A673 (cell line): ENCODE results near the gene NPHS2.

ENCODE experiments used
- EZH2 ChIP-seq: fragments of 200-600 bp; sonication (generic); IDR thresholded peaks from 2 replicates; pipeline ENCODE4 v1.6.1; 2017; ENCODE audit warnings: borderline replicate concordance, low read depth, mild to moderate bottlenecking, mixed read lengths, antibody characterized with exemption, low read length; ENCODE audit not compliant: poor library complexity, severe bottlenecking
- TF ChIP-seq, protein P1 (sequence below): fragments of 300-800, 200-600 bp; sonication (generic); conservative IDR thresholded peaks from 2 replicates; pipeline ENCODE4 v1.5.1; 2017; ENCODE audit warnings: low read depth, mild to moderate bottlenecking, antibody characterized with exemption, low read length, moderate library complexity, mixed read lengths

DNA sequence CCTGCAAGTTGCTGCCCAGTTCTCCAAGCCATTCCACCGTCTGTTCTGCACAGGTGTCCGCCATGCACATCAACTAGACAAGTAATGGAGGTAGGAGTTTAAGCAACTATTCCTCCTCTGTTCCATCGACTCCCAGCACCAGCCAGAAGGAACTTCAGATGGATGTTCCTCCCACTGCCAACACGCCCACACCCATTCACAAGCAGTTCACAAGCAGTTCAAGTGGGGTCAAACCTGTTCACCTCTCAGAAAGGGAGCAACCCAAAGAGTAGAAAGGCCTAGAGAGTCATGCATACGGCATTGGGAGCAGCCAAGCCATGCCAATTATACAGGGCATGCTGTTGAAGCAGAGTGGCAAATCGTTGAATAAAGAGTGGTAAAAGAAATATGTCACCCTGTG, 11.6 kb upstream of the NPHS2 start:
- TF ChIP-seq, protein P1, sequence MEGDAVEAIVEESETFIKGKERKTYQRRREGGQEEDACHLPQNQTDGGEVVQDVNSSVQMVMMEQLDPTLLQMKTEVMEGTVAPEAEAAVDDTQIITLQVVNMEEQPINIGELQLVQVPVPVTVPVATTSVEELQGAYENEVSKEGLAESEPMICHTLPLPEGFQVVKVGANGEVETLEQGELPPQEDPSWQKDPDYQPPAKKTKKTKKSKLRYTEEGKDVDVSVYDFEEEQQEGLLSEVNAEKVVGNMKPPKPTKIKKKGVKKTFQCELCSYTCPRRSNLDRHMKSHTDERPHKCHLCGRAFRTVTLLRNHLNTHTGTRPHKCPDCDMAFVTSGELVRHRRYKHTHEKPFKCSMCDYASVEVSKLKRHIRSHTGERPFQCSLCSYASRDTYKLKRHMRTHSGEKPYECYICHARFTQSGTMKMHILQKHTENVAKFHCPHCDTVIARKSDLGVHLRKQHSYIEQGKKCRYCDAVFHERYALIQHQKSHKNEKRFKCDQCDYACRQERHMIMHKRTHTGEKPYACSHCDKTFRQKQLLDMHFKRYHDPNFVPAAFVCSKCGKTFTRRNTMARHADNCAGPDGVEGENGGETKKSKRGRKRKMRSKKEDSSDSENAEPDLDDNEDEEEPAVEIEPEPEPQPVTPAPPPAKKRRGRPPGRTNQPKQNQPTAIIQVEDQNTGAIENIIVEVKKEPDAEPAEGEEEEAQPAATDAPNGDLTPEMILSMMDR: no peak
- no peak for TF ChIP-seq EZH2
